Measurements from ENCODE around the gene NOCT.
"Not testable (repeated sequence)": the region's sequence is repeated elsewhere in the genome, so short reads cannot be mapped to it uniquely, and the experiment has no call there.

Gene NOCT, protein sequence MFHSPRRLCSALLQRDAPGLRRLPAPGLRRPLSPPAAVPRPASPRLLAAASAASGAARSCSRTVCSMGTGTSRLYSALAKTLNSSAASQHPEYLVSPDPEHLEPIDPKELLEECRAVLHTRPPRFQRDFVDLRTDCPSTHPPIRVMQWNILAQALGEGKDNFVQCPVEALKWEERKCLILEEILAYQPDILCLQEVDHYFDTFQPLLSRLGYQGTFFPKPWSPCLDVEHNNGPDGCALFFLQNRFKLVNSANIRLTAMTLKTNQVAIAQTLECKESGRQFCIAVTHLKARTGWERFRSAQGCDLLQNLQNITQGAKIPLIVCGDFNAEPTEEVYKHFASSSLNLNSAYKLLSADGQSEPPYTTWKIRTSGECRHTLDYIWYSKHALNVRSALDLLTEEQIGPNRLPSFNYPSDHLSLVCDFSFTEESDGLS

DNA sequence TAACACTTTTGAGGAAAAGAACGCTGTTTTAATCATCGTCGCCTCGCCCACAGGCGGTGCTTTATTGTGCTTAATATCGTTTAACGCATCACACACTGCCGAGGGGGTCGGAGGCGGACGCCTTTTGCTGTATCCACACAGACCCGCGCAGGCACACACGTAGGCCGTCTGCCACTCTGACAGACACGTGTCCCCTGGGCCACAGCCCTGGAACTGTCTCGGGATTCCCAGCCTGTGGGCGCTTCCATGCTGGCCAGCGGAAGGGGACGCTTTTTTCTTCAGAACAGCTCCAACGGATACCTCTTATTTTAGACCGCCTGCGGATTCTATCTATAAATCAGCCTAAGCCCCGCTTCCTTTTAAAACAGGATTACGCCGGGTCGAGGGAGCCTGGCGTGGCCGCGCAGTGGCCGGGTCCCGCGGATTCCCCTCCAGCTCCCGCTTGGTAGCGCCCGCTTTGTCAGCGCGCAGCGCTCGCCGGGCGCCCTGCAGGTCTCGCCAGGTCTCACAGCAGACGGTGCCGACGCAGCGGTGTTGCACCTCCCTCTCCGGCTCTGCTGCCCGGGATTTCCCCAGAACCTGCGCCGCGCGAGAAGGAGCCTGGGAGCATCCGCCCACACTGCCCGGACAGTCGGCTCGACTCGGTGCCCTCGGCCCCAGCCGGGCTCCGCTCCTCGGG lies at the start of gene NOCT:
NOCT (plus strand) TSS at position 513 of the 679 bp plus-strand sequence. CDS start 201 bp downstream, outside the sequence.
- peak; percentile 82 to 87 (median 85) for DNase-seq (ENCODE audit: low read depth in 3 of 3)

DNA sequence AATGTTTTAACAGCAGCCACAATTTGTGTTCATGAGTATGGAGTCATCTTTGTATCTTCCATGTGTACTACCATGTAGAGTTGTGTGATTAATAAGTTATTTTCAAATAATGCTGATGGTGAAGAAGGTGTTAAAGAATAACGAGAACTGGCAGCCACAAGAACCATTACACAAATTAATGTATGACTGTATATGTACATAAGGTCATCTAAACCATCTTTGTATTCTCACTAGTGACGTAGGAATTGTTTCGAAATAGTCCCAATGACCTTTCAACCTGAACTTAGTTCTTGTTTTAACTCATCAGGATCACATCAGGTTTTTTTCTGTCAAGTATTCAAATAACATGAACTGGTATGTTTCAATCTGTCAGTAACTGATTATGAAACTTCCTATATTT lies 48.3 kb upstream of the NOCT start:
- DNase-seq (ENCODE audit: low read depth in 3 of 3), result no peak

DNA sequence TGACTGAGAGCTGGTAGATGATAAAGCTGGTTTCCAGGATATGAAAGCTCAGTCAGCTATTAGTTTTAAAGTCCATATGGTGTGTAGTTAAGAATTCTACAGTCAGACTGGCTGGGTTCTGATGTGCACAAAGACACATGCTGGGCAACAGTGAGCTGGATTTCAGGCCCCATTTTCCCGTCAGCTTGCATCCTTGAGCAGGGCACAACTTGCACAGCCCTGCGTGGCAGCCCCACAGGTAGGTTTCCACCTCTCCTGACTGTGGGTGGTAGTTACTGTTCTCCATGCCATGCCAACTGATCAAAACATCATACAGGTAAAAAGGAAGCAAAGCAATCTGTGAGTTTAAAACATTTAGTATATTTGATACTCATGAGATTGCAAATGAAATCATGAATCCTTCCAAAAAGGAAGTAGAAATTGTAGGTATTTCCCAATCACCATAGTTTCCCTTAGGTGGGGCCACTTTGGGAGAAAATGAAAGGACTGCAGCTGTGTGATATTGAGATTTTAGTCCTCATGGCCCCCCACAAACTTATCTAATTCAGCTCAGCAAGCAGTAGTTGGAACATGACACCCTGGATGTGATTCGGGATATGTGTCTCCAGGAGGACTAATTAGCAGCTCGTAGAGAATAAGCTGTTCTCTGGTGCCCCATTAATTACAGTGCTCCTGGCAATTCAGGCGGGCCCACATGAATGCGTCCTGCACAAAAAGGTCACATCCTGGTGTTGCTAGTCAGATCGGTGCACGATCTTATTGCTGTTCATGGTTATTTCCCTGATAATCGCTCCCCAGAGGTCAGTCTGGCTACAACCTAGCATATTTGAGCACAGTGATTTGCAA lies 42.4 kb upstream of the NOCT start:
- no peak for DNase-seq (ENCODE audit: low read depth in 3 of 3)

DNA sequence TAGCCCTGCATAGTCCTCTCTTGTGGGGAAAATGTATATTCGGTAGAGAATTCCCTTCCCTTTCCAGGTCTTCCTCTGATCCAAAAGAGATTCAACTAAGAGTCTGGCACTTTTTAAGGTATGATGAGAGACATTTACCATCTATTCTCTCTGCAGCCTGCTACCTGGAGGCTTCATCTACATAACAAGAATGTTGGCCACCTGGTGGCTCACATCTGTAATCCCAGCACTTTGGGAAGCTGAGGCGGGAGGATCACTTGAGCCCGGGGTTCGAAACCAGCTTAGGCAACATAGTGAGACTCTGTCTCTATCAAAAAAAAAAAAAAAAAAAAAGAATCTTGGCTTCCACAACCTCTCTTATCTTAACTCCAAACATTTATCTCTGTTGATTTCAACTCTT lies 40.4 kb upstream of the NOCT start:
- no peak for DNase-seq (ENCODE audit: low read depth in 3 of 3)

DNA sequence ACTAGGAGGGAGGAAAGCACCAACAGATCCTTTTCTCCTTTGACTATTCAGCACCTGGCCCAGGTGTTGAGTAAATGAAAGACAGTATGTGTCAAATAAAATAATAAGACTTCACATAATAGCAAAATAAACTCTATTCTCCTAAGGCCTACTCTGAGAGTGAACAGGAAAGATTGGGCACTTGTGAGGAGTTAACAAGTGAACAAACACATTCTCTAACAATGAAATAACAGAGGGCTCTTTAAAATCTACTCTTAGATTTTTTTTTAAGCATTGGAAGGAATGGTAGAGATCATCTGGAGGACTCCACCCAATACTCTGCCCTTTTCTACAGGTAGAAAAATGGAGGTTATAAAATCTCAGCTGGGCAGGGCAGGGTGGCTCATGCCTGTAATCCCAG lies 39.1 kb upstream of the NOCT start:
- DNase-seq (ENCODE audit: low read depth in 3 of 3), result no peak

DNA sequence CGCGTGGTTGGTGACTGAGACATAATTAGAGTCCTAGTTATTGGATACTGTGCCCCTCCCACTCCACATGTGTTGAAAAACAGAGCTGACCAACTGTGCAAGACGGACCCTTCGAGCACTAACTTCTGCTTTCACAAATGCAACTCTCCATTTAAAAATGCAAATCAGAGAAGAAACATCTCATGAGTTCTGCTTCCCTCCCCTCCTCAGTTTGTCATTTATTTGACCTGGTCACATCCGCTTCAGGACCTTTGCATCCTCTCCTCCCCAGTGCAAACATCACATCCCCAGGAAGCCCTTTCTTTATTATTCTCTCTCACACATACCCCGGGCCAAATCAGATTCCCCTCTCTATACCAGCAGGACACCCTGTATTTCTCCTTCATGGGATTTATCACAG lies 38.1 kb upstream of the NOCT start:
- no peak for DNase-seq (ENCODE audit: low read depth in 3 of 3)

DNA sequence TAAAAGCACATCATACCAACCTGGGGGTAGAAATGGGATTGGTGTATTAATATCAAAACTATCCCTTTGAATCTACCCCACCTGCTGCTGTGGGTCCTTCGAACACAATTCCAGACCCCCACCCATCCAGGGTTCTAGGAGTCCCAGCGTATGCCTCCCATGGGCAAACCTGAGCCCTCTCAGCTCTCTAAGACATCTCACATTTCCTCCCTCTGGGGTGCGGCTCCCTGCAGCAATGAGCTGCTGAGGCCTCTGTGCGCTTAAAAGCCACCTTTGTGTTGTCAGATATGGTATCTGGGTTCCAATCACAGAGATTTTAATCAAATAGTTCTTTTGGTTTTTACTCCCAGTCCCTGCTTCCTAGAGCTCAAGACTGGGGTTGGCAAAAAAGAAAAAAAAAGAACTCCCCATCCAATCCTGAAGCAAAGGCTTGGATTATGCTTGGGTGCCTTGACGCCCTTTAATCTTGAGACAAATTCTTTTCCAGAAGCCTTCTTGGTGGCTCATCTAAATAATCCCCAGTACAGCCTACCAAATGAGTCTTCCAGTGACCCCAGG lies 37.5 kb upstream of the NOCT start:
- DNase-seq (ENCODE audit: low read depth in 3 of 3), result no peak

DNA sequence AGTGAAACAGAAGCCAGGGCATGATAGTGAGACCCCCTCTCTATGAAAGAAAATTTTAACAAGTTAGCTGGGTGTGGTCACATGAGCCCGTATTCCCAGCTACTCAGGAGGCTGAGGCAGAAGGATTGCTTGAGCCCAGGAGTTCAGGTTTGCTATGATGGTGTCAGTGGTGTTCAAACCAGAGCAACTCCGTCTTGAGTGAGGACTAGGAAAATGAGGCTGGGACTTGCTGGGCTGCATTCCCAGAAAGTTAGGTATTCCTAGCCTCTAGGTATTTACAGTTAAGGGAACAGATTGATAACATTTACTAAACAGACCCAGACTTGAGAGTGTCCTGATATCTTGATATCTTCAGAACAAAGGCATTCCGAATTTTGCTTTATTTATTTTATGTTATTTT lies 37.0 kb upstream of the NOCT start:
- DNase-seq (ENCODE audit: low read depth in 3 of 3), result no peak

DNA sequence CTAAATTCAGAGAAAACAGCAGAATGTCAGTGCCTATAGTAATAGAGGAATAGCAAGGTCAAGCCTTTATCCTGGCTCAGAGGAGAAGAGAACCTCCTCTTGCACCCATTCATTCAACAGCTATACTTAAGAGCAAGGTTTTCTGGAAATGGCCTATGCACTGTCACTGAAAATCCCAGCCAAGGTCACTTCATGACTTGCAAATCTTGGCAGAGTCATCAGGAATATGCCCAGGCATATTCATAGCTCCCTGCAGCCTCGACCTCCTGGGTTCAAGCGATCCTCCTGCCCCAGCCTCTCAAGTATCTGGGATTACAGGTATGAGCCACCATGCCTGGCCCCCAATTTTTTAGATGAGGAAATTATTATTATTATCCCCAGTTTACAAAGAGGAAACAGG lies 35.8 kb upstream of the NOCT start:
- no peak for DNase-seq (ENCODE audit: low read depth in 3 of 3)

DNA sequence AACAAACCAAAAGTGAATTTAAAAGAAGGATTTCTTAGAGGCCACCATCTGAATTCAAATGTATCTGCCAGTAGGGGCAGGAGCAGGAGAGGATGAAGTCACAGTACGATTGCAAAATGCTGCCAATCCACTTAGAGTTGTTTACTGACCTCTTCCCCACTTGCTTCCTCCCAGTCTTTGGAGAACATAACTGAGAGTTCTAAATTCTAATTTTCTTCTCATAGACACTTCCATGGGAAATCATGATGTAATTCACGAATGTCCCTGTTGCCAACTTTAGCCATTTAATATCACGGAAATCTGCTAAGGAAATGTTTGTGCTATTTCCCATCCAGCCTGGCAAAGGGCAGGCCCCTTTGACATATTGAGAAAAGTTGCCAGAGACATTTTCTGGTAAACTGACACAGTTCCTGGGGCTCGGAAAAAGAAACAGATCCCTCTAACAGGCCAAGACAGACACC lies 33.6 kb upstream of the NOCT start:
- DNase-seq (ENCODE audit: low read depth in 3 of 3), result no peak

DNA sequence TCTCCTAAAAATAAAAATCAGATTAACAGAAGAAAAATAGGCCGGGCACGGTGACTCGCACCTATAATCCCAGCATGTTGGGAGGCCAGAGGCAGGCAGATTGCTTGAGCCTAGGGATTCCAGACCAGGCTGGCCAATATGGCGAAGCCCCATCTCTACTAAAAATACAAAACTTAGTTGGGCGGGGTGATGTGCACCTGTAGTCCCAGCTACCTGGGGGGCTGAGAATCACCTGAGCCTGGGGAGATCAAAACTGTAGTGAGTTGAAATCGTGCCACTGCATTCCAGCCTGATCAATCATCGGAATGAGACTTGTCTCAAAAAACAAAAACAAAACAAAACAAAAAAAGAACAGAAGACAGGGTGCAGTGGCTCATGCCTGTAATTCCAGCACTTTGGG lies 32.8 kb upstream of the NOCT start:
- no peak for DNase-seq (ENCODE audit: low read depth in 3 of 3)

DNA sequence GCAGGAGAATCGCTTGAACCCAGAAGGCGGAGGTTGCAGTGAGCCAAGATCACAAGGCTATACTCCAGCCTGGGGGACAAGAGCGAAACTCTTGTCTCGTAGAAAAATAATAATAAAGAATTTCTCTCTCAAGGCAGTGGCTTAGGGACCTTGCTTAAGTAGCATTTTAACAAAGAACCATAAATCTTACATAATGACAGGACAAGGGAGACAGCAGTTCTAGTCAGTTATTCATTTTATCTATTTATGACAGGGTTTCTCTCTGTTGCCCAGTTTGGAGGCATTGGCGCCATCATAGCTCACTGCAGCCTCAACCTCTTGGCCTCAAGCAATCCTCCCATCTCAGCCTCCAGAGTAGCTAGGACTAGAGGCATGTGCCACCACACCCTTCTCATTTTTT lies 31.9 kb upstream of the NOCT start:
- no peak for DNase-seq (ENCODE audit: low read depth in 3 of 3)

DNA sequence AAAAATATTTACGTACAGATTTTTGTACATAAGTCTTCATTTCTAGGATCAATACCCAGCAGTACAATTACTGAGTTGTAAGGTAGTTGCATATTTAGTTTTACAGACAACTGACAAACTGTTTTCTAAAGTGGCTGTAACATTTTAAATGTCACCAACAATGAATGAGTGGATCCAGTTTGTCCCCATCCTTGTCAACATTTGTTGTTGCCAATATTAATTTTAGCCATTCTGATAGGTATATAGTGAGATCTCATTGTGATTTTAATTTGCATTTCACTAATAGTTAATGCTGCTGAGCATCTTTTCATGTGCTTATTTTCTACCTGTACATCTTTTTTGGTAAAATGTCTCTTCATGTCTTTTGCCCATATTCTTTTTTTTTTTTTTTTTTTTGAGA lies 30.9 kb upstream of the NOCT start:
- no peak for DNase-seq (ENCODE audit: low read depth in 3 of 3)

DNA sequence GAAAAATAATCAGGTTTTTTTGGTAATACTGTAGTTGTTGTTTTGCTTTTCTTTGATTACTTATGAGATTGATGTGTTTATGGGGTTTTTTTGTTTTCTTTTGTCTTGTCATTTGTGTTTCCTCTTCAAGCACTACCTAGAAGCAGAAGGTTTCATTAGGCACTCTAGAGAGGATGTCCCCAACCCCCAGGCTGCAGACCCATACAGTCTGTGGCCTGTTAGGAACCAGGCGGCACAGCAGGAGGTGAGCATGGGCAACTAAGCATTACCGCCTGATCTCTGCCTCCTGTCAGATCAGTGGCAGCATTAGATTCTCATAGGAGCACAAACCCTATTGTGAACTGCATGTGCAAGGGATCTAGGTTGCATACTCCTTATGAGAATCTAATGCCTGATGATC lies 22.9 kb upstream of the NOCT start:
- no peak for DNase-seq (ENCODE audit: low read depth in 3 of 3)

DNA sequence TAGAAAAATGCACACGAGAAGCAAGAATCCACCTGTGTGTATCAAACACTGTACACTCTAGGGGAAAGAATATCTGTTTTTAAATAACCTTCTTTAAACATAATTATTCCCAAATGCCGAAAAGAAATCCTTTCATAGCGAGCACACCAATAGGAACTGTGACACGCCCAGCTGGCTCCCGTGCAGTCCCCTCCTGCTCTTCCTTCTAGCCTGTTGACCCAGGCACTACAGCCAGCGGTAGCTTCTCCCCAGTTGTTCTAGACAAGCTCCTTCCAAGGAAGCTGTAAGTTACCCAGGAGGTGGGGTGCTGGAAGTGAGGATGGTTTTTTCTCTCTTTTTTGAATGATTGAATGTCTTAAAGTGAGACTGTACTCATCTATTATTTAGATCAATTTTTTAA lies 19.5 kb upstream of the NOCT start:
- no peak for DNase-seq (ENCODE audit: low read depth in 3 of 3)

DNA sequence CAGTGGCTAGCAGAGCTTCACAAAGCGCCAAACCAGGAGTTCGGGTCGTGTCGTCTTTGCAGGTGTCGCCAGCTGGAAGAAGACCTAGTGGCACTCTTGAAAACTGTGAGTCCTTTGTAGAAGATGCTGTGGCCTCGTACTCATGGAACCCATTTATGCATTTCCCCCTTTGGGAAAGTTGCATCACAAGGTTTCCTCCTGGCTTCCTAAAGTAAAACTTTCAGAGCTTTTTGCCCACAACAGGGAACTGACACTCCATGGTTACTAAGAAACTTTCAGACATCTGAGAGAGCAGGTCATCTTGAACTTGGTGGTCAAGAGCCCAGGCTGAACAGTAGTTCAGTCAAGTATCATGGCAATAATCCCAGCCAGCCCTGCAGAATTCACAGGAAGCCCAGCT lies 15.9 kb upstream of the NOCT start:
- DNase-seq (ENCODE audit: low read depth in 3 of 3), result no peak

DNA sequence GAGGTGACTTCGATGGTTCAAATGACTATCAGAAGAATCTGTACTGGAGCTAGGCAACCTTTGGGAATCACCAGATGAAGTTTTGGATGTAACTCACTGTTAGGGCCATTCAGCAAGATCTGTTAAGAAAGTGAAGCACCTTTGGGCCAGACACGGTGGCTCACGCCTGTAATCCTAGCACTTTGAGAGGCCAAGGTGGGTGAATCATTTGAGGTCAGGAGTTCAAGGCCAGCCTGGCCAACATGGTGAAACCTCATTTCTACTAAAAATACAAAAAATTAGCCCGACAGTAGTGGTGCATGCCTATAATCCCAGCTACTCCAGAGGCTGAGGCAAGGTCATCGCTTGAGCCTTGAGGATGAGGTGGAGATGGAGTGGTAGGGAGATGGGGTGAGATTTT lies 15.4 kb upstream of the NOCT start:
- DNase-seq (ENCODE audit: low read depth in 3 of 3), result not testable (repeated sequence)

DNA sequence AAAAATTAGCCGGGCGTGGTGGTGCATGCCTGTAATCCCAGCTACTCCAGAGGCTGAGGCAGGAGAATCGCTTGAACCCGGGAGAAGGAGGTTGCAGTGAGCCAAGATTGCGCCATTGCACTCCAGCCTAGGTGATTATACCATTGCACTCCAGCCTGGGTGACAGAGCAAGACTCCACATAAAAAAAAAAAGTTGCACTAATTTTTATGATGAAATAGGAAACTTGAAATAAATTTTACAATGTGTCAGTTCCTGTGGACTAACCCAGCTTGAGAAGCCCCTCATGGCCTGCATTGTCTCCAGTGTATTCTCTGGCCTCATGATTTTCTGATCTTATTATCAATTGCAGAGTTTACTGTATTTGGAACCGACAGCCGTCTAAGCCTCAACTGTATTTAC lies 14.2 kb upstream of the NOCT start:
- DNase-seq (ENCODE audit: low read depth in 3 of 3), result not testable (repeated sequence)

DNA sequence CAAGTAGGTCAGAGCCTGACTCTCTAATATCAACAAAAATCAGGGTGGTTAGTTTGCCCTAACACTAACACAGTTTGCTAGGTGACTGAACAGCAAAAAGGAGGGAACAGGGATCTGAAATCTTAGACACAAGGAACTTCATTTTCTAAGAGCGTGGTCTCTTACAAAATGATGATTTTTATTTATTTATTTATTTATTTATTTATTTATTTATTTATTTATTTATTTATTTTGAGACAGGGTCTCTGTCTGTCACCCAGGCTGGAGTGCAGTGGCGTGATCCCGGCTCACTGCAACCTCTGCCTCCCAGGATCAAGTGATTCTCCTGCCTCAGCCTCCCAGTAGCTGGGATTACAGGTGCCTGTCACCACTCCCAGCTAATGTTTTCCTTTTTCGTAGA lies 11.9 kb upstream of the NOCT start:
- DNase-seq (ENCODE audit: low read depth in 3 of 3), result not testable (repeated sequence)

DNA sequence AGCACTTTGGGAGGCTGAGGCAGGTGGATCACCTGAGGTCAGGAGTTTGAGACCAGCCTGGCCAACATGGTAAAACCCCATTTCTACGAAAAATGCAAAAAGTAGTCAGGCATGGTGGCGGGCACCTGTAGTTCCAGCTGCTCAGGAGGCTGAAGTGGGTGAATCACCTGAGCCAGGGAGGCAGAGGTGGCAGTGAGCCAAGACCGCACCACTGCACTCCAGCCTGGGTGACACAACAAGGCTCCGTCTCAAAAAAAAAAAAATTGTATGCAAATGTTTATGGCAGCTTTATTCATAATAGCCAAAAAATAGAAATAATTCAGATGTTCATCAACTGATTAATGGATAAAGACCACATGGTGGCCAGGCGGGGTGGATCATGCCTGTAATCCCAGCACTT lies 9.8 kb upstream of the NOCT start:
- DNase-seq (ENCODE audit: low read depth in 3 of 3), result no peak

DNA sequence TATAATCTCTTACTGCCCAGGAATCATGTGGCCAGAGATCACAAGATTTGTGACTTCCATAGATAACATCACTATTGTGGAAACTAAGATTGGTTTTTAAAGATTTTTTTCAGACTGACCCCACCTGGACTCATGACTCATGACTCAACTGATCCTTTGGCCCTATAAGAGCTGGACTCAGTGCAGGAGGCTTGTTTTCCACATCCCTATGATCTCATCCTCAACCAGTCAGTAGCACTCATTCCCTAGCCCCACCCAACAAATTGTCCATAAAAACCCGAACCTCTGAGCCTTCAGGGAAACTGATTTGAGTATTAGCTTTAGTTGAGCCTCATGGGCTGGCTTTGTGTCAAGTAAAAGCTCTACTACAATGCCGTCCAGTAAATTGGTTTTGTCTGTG lies 7.9 kb upstream of the NOCT start:
- no peak for DNase-seq (ENCODE audit: low read depth in 3 of 3)

DNA sequence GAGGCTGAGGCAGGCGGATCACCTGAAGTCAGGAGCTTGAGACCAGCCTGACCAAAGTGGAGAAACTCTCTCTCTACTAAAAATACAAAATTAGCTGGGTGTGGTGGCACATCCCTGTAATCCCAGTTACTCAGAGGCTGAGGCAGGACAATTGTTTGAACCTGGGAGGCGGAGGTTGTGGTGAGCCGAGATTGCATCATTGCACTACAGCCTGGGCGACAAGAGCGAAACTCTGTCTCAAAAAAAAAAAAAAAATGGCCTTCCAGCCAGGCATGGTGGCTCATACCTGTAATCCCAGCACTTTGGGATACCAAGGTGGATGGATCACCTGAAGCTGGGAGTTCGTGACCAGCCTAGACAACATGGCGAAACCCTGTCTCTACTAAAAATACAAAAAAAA lies 7.3 kb upstream of the NOCT start:
- DNase-seq (ENCODE audit: low read depth in 3 of 3), result not testable (repeated sequence)

Measured in stimulated activated CD4-positive, alpha-beta T cell treated with anti-CD3 and anti-CD28 coated beads, TNF-alpha, amount 100 ng/mL, for 4 hours (primary cell).